Measurements from ENCODE around the gene ASCC2.
"Not testable (repeated sequence)": the region's sequence is repeated elsewhere in the genome, so short reads cannot be mapped to it uniquely, and the experiment has no call there.

ASCC2 gene, protein sequence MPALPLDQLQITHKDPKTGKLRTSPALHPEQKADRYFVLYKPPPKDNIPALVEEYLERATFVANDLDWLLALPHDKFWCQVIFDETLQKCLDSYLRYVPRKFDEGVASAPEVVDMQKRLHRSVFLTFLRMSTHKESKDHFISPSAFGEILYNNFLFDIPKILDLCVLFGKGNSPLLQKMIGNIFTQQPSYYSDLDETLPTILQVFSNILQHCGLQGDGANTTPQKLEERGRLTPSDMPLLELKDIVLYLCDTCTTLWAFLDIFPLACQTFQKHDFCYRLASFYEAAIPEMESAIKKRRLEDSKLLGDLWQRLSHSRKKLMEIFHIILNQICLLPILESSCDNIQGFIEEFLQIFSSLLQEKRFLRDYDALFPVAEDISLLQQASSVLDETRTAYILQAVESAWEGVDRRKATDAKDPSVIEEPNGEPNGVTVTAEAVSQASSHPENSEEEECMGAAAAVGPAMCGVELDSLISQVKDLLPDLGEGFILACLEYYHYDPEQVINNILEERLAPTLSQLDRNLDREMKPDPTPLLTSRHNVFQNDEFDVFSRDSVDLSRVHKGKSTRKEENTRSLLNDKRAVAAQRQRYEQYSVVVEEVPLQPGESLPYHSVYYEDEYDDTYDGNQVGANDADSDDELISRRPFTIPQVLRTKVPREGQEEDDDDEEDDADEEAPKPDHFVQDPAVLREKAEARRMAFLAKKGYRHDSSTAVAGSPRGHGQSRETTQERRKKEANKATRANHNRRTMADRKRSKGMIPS

GRCh38 chr22:29837741-29838598 is at the start of gene ASCC2:
ASCC2 (minus strand) TSS chr22:29838274; CDS start chr22:29832325, 5,949 bp downstream.
- DNase-seq (ENCODE audit: low read depth in 2 of 2) = peak; percentile 98 to 100

- DNase-seq (ENCODE audit: low read depth in 2 of 2) = no peak
These were observed 49.3 kb upstream of the ASCC2 start for GRCh38 chr22:29887358-29887757.

- no peak for DNase-seq (ENCODE audit: low read depth in 2 of 2)
These were observed 48.5 kb upstream of the ASCC2 start for GRCh38 chr22:29886596-29886995.

GRCh38 chr22:29885610-29886009 is 47.5 kb upstream of the ASCC2 start:
- DNase-seq (ENCODE audit: low read depth in 2 of 2) = no peak

GRCh38 chr22:29883775-29884097 is 45.7 kb upstream of the ASCC2 start:
- DNase-seq (ENCODE audit: low read depth in 2 of 2) = no peak

DNA sequence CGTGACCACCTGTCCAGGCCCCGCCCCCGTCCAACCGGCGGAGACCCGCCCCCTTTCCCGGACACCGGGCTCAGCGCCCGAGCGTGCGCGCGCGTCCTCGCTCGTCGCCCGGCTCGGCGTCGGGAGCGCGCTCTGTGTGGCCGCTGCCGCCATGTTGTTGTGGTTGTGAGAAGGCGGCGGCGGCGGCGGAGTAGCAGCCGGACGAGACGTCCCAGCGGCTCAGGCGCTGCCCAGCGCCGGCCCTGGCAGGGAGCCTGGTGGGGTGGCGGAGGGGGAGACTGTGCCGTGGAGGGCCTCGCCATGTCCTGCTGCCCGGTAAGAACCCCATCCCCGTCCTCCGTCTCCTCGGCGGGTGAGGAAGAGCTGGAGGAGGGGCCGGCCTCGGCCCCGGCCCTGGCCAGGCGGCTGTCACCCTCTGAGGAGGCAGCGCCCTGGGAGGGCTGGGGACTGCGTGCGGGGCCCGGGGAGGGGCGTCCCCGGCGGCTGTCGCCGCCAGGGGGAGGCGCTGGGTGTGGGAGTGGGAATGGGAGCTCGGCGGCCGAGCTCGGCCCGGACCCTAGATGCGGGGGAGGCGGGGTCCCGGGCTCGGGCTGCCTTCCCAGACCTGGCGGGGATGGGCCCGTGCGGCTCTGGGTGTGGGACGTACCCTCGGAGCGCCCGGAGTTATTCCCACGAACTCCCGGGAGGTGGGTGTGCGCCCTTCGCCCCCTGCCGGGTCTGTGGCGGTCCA is 45.1 kb upstream of the ASCC2 start, which contains the start of gene MTMR3:
Gene MTMR3 (plus strand): TSS at position 130 of the 730 bp plus-strand sequence. CDS start 87,886 bp downstream, outside the sequence.
- DNase-seq (ENCODE audit: low read depth in 2 of 2) = peak; percentile 89 to 92

- DNase-seq (ENCODE audit: low read depth in 2 of 2) = no peak
These were observed 44.6 kb upstream of the ASCC2 start for GRCh38 chr22:29882716-29883044.

DNA sequence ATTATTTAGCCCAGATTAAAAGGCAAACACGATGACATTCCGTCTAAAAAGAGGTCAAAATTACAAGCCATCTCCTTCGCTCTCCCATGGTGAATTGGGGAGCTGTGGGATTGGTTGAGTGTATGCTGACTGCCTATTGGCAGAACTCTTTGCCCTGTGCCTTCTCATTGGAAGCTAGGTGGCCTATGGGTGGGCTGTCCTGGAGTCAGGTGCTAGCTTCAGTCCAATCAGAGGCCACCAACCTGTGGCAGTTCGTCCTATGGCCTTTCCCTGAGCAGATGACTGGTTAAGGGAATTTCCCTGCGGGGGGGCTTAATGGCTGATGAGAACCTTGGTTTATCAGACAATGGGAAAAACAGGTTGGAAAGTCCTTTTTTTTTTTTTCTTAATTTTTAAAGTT is 41.7 kb upstream of the ASCC2 start:
- DNase-seq (ENCODE audit: low read depth in 2 of 2) = no peak

GRCh38 chr22:29877620-29878019 is 39.5 kb upstream of the ASCC2 start:
- no peak for DNase-seq (ENCODE audit: low read depth in 2 of 2)

DNA sequence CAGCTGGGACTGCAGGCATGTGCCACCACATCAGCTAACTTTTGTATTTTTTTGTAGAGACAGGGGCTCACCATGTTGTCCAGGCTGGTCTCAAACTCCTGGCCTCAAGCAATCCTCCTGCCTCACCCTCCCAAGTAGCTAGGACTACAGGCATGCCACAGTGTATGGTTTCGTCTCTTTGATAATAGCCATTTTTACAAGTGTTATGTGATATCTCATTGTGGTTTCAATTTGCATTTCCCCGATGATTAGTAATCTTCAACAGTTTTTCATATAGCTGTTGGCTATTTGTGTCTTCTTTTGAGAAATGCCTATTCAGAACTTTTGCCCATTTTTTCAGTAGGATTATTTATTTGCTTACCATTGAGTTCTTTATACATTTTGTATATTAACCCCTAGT is 35.9 kb upstream of the ASCC2 start:
- DNase-seq (ENCODE audit: low read depth in 2 of 2) = no peak

DNA sequence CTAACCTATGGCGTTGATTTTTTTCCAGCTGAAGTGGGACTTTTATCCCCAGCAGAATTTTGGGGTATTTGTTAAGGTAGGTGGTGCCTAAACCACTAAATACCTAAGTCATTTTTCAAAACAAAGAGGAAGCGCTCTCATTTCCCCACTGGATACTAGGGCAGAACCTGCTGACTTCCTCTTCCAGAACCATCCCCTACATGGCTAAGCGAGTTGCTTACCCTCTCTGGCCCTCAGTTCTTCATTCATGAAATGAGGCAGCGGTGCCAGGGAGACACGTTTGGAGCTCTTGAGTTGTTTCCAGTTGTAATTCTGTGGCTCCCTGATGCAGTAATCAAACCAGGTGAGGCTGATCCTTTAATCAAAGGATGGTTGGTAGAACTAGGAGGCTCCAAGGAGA is 34.9 kb upstream of the ASCC2 start:
- DNase-seq (ENCODE audit: low read depth in 2 of 2) = no peak

GRCh38 chr22:29872144-29872893 is 34.2 kb upstream of the ASCC2 start:
- no peak for DNase-seq (ENCODE audit: low read depth in 2 of 2)

GRCh38 chr22:29871684-29872083 is 33.6 kb upstream of the ASCC2 start:
- no peak for DNase-seq (ENCODE audit: low read depth in 2 of 2)

GRCh38 chr22:29870574-29870973 is 32.5 kb upstream of the ASCC2 start:
- no peak for DNase-seq (ENCODE audit: low read depth in 2 of 2)

- DNase-seq (ENCODE audit: low read depth in 2 of 2) = no peak
These were observed 29.8 kb upstream of the ASCC2 start for GRCh38 chr22:29867851-29868250.

- no peak for DNase-seq (ENCODE audit: low read depth in 2 of 2)
These were observed 29.2 kb upstream of the ASCC2 start for GRCh38 chr22:29867260-29867659.

GRCh38 chr22:29865572-29865971 is 27.5 kb upstream of the ASCC2 start:
- DNase-seq (ENCODE audit: low read depth in 2 of 2) = not testable (repeated sequence)

GRCh38 chr22:29861672-29862297 is 23.7 kb upstream of the ASCC2 start:
- DNase-seq (ENCODE audit: low read depth in 2 of 2) = no peak

DNA sequence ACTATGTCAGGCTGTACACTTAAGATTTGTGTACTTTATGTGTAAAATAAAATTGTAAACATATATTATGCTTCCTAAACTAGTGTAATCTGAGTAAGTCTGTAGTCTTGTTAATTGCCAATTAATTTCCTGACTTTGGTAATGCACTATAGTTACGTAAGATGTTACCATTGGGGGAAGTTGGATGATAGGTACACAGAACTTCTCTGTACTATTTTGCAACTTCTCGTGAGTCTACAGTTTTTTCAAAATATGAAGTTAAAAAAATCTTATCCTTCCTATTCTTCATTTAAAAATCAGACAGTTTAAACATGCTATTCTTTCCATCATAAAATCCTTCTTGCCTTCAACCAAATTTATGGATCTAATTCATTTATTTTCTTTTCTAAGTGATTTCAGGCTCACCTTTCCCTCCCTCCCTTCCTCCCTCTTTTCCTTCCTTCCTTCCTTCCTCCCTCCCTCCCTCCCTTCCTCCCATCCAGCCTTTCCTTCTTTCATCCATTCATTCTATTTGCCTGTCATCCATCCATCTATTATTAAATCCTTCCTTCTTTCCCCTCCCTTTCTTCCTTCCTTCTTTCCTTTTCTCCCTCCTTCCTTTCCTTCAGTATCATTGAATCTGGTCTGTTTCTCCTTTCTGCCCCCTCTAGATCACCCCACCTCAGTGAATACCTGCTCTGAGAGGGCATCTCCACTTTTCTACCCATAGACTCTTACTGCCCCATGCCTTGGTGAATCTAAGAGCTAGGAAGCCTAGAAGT is 22.1 kb upstream of the ASCC2 start:
- DNase-seq (ENCODE audit: low read depth in 2 of 2) = no peak

- not testable (repeated sequence) for DNase-seq (ENCODE audit: low read depth in 2 of 2)
These were observed 21.0 kb upstream of the ASCC2 start for GRCh38 chr22:29859030-29859429.
